ENCODE data around the gene CDH4. TPM values are rescaled to one million over a fixed set of nuclear protein-coding genes. Genes with fewer than 3 reads are reported as not detected.

CDH4 gene
- total RNA-seq, 1 donor from 2014 or later, result 3.2 TPM

- no peak overlapping the region for H3K27ac ChIP-seq (ENCODE audit: low read depth, low read length)
- TF ChIP-seq, protein P1, sequence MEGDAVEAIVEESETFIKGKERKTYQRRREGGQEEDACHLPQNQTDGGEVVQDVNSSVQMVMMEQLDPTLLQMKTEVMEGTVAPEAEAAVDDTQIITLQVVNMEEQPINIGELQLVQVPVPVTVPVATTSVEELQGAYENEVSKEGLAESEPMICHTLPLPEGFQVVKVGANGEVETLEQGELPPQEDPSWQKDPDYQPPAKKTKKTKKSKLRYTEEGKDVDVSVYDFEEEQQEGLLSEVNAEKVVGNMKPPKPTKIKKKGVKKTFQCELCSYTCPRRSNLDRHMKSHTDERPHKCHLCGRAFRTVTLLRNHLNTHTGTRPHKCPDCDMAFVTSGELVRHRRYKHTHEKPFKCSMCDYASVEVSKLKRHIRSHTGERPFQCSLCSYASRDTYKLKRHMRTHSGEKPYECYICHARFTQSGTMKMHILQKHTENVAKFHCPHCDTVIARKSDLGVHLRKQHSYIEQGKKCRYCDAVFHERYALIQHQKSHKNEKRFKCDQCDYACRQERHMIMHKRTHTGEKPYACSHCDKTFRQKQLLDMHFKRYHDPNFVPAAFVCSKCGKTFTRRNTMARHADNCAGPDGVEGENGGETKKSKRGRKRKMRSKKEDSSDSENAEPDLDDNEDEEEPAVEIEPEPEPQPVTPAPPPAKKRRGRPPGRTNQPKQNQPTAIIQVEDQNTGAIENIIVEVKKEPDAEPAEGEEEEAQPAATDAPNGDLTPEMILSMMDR (IDR thresholded peaks at IDR 0.05; ENCODE audit: insufficient read depth, low read depth, low read length), result no peak
- TF ChIP-seq EZH2 (IDR thresholded peaks at IDR 0.05; ENCODE audit: insufficient read depth, low read length), result no peak
- H3K9ac ChIP-seq (ENCODE audit: low read length), result no peak overlapping the region
- H3K36me3 ChIP-seq (ENCODE audit: insufficient read depth, low read length), result no peaks in the 10 kb centered on the region
- H3K9me3 ChIP-seq (ENCODE audit: insufficient read depth, low read depth, low read length), result no peaks in the 10 kb centered on the region
- Mint-ChIP-seq H3K9me3 (ENCODE audit: unreplicated experiment) (no peaks in the 10 kb centered on the region), H3K36me3 (ENCODE audit: low read depth, unreplicated experiment) (no peaks in the 10 kb centered on the region), H3K4me1 (ENCODE audit: low read depth, unreplicated experiment) (peaks cover 1% of the 10 kb centered on the region), H3K4me3 (ENCODE audit: unreplicated experiment) (no peak overlapping the region), H3K27ac (ENCODE audit: unreplicated experiment) (no peak overlapping the region), H3K27me3 (ENCODE audit: low read depth, unreplicated experiment) (peaks cover 70% of the 10 kb centered on the region)
- H3K4me2 ChIP-seq (ENCODE audit: low read length), result no peak overlapping the region
- FAIRE-seq (no peak), DNase-seq (ENCODE audit: low read depth) (no peak)
- H4K20me1 ChIP-seq (ENCODE audit: insufficient read depth, low read length), result no peaks in the 10 kb centered on the region
- H3K27me3 ChIP-seq (ENCODE audit: insufficient read depth, low read length), result peaks cover 5% of the 10 kb centered on the region
- H3K4me1 ChIP-seq (ENCODE audit: insufficient read depth, low read length), result no peaks in the 10 kb centered on the region
- no peak overlapping the region for H3K4me3 ChIP-seq (ENCODE audit: insufficient read depth, low read depth, low read length)
- H3K79me2 ChIP-seq (ENCODE audit: insufficient read depth, low read length), result no peaks in the 10 kb centered on the region
- H2AFZ ChIP-seq (ENCODE audit: low read depth, low read length), result no peak overlapping the region
Measured at GRCh38 chr20:61805781-61806180, 553.7 kb downstream of the CDH4 start.

- no peak overlapping the region for H3K4me3 ChIP-seq (ENCODE audit: insufficient read depth, low read depth, low read length)
- DNase-seq (ENCODE audit: low read depth) (no peak), FAIRE-seq (no peak)
- H2AFZ ChIP-seq (ENCODE audit: low read depth, low read length), result no peak overlapping the region
- peaks cover 5% of the 10 kb centered on the region for H3K27me3 ChIP-seq (ENCODE audit: insufficient read depth, low read length)
- Mint-ChIP-seq H3K4me3 (ENCODE audit: unreplicated experiment) (no peak overlapping the region), H3K4me1 (ENCODE audit: low read depth, unreplicated experiment) (peaks cover 1% of the 10 kb centered on the region), H3K27ac (ENCODE audit: unreplicated experiment) (no peak overlapping the region), H3K36me3 (ENCODE audit: low read depth, unreplicated experiment) (no peaks in the 10 kb centered on the region), H3K27me3 (ENCODE audit: low read depth, unreplicated experiment) (peaks cover 73% of the 10 kb centered on the region), H3K9me3 (ENCODE audit: unreplicated experiment) (no peaks in the 10 kb centered on the region)
- TF ChIP-seq, protein P1 (IDR thresholded peaks at IDR 0.05; ENCODE audit: insufficient read depth, low read depth, low read length), result no peak
- no peak for TF ChIP-seq EZH2 (IDR thresholded peaks at IDR 0.05; ENCODE audit: insufficient read depth, low read length)
- H3K79me2 ChIP-seq (ENCODE audit: insufficient read depth, low read length), result no peaks in the 10 kb centered on the region
- no peak overlapping the region for H3K27ac ChIP-seq (ENCODE audit: low read depth, low read length)
- no peaks in the 10 kb centered on the region for H3K4me1 ChIP-seq (ENCODE audit: insufficient read depth, low read length)
- H3K4me2 ChIP-seq (ENCODE audit: low read length), result no peak overlapping the region
- no peak overlapping the region for H3K9ac ChIP-seq (ENCODE audit: low read length)
- no peaks in the 10 kb centered on the region for H3K9me3 ChIP-seq (ENCODE audit: insufficient read depth, low read depth, low read length)
- H3K36me3 ChIP-seq (ENCODE audit: insufficient read depth, low read length), result no peaks in the 10 kb centered on the region
- H4K20me1 ChIP-seq (ENCODE audit: insufficient read depth, low read length), result no peaks in the 10 kb centered on the region
Measured at GRCh38 chr20:61806314-61806713, 554.3 kb downstream of the CDH4 start.

- H3K79me2 ChIP-seq (ENCODE audit: insufficient read depth, low read length), result no peaks in the 10 kb centered on the region
- TF ChIP-seq, protein P1 (IDR thresholded peaks at IDR 0.05; ENCODE audit: insufficient read depth, low read depth, low read length), result no peak
- no peak for TF ChIP-seq EZH2 (IDR thresholded peaks at IDR 0.05; ENCODE audit: insufficient read depth, low read length)
- no peak overlapping the region for H3K27ac ChIP-seq (ENCODE audit: low read depth, low read length)
- H3K9ac ChIP-seq (ENCODE audit: low read length), result no peak overlapping the region
- FAIRE-seq, result no peak
- no peak for DNase-seq (ENCODE audit: low read depth)
- Mint-ChIP-seq H3K4me1 (ENCODE audit: low read depth, unreplicated experiment) (peaks cover 1% of the 10 kb centered on the region), H3K27me3 (ENCODE audit: low read depth, unreplicated experiment) (peaks cover 67% of the 10 kb centered on the region), H3K4me3 (ENCODE audit: unreplicated experiment) (no peak overlapping the region), H3K27ac (ENCODE audit: unreplicated experiment) (no peak overlapping the region), H3K9me3 (ENCODE audit: unreplicated experiment) (no peaks in the 10 kb centered on the region), H3K36me3 (ENCODE audit: low read depth, unreplicated experiment) (no peaks in the 10 kb centered on the region)
- H3K27me3 ChIP-seq (ENCODE audit: insufficient read depth, low read length), result peaks cover 5% of the 10 kb centered on the region
- no peak overlapping the region for H3K4me3 ChIP-seq (ENCODE audit: insufficient read depth, low read depth, low read length)
- H3K9me3 ChIP-seq (ENCODE audit: insufficient read depth, low read depth, low read length), result no peaks in the 10 kb centered on the region
- no peaks in the 10 kb centered on the region for H4K20me1 ChIP-seq (ENCODE audit: insufficient read depth, low read length)
- no peak overlapping the region for H3K4me2 ChIP-seq (ENCODE audit: low read length)
- H3K4me1 ChIP-seq (ENCODE audit: insufficient read depth, low read length), result no peaks in the 10 kb centered on the region
- H2AFZ ChIP-seq (ENCODE audit: low read depth, low read length), result no peak overlapping the region
- no peaks in the 10 kb centered on the region for H3K36me3 ChIP-seq (ENCODE audit: insufficient read depth, low read length)
Measured at GRCh38 chr20:61806995-61807394, 554.9 kb downstream of the CDH4 start.

Measured in astrocyte (in vitro differentiated cells and primary cell).